GM19372 (cell line): ENCODE measurements around the gene KLK15.
"Not testable (repeated sequence)": the region's sequence is repeated elsewhere in the genome, so short reads cannot be mapped to it uniquely, and the experiment has no call there.

Experiments used
- ATAC-seq: cut with Tn5 transposase; IDR thresholded peaks from one replicate; pipeline ENCODE4 v1.9.1; 2021; ENCODE audit warnings: mild to moderate bottlenecking, low read depth, moderate library complexity; ENCODE audit not compliant: unreplicated experiment

Gene KLK15

DNA sequence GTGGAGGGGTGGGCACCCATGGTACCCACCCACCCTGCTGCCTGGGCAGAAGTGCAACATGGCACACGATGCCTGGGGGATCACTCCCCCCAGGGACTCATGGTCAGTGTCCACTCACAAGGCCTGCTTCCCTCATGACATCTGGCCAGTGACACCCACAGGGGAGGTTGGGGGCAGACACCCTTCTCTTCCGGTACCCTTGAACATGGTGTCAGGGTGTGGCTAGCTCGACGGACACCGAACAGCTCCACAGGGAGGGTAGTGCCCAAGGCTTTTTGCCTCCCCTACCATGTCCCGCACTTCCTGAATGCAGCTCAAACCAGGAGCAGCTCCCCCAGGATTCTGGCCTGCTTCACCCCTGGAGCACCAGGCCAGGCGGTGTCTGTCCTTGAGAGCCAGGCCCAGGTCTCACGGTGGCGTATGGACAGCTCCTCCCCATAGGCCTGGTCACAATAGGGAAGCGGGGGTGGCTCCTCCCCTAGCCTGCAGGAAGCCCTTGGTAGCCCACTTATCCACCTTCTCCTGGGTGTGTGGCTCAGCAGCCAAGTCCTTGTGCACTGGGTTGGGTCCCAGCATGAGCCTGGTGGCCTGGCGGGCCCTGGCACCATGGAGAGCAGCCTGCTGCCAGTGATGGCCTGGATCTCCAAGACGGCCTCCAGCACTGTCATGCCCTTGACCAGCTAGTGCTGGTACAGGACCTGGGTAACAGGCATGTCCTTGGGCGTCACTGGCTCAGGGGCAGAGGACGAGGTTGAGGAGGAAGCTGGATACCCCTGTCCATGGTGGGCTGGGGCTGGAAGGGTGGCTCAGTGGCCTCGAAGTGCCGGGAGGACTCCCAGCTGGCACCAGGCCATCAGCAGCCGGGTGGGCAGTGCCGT, 35.4 kb downstream of the KLK15 start:
- no peak for ATAC-seq

DNA sequence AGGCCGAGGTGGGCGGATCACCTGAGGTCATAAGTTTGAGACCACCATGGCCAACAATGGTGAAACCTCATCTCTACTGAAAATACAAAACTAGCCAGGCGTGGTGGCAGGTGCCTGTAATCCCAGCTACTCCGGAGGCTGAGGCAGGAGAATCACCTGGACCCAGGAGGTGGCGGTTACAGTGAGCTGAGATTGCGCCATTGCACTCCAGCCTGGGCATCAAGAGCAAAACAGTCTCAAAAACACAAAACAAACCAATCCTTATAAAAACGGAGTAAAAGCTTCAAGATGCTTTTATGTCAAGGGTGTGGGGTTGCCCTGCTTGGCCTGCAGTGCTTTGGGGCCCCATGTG, 36.0 kb downstream of the KLK15 start:
- ATAC-seq = no peak

DNA sequence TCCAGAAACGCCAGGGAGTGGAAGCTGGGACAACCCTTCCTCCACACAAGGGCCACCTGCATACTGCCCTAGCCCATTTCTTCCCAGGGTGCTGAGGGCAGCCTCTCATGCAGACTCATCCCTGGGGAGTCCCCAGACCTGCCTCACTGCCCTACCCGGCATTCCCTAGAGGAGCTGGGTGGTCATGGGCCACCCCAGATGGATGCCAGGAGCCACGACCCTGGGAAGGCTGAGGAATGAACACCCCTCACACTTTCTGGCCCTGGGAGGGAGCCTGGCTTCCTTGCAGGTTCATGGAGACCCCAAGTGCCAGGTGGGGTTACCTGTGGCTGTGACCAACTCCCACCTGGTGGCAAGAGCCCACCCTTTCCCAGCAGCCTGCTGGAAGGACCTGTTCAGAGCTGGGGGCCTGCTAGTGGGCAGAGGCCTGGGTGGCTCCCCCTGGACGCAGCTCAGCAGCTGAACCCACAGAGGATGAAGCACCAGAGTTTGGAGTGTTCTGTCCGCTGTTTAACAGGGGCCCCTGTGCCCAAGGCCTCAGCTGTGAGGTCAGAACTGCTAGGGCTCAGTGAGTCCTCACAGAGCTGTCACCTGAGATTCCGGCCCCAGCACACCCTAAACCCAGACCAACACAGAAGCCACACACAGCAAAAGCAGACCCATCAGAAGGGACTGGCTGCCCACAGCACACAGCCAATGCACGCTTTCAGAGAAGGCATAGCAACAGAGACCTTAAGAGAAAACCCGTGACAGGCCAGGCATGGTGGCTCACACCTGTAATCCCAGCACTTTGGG, 36.5 kb downstream of the KLK15 start:
- ATAC-seq = no peak

DNA sequence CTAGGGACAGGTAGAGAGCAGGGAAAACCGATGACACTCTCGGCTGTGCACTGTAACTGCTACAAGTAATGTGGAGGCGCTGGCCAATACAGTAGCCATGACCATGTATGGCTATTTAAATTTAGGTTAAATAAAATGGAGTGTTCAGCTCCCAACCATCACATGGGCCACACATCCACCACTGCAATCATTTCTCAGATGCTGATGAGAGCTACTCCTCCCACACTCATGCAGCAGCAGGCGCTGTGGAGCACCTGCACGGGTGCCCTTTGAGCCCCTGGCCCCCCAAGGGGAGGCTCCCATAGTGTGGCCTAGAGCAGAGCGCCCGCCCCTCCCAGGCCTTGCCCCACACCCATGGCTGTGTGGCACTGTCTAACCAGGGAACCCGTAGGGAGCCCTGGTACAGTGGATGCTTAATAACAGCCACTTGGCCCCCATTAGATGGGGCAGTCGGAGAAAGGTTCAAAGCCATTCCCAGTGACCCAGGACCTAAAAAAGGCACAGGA, 37.2 kb downstream of the KLK15 start:
- no peak for ATAC-seq

DNA sequence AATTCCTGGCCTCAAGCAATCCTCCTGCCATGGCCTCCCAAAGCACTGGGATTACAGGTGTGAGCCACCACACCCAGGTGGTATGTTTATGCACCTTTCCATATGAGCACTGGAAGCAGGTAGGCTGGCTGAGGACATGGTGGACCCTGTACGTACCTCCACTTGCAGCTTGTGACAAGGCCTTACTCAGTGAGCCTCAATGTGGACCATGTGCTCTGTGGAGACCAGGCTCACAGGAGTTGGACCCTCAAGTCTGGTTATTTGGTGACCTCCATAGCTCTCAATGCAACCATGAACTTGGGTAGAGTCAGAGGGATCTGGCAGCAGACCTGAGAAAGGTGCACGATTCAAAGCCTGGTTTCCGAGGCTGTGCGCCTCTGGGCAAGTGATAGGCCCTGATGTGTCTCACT, 37.7 kb downstream of the KLK15 start:
- no peak for ATAC-seq

DNA sequence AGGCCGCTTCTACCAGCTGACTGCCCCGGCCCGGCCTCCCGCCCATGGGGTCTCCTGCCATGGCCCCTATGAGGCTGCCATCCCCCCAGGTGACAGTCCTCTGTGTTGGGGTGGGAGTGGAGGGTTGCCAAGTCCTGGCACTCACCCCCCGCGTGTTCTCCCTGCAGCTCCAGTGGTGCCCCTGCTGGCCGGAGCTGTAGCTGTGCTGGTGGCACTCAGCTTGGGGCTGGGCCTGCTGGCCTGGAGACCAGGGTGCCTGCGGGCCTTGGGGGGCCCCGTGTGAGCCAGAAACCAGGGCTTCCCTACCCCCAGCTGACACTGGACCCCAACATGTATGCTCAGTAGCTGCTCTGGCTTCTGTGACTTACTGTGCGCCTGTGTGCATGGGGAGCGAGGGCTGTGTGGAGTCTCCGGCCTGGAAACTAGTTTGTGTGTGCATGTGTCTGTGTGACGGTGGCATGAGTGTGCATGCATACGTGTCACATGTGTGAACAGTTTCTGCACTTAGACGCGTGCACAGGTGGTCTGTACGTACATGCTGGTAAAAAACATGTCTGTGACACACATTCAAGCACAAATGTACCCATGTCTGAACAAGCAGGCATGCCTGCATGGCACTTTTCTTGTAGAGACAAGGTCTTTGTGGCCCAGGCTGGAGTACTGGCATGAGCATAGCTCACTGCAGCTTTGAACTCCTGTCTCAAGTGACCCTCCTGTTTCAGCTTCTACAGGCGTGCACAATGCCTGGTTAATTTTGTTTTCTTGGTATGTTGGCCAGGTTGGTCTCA, 38.3 kb downstream of the KLK15 start:
- ATAC-seq = no peak

DNA sequence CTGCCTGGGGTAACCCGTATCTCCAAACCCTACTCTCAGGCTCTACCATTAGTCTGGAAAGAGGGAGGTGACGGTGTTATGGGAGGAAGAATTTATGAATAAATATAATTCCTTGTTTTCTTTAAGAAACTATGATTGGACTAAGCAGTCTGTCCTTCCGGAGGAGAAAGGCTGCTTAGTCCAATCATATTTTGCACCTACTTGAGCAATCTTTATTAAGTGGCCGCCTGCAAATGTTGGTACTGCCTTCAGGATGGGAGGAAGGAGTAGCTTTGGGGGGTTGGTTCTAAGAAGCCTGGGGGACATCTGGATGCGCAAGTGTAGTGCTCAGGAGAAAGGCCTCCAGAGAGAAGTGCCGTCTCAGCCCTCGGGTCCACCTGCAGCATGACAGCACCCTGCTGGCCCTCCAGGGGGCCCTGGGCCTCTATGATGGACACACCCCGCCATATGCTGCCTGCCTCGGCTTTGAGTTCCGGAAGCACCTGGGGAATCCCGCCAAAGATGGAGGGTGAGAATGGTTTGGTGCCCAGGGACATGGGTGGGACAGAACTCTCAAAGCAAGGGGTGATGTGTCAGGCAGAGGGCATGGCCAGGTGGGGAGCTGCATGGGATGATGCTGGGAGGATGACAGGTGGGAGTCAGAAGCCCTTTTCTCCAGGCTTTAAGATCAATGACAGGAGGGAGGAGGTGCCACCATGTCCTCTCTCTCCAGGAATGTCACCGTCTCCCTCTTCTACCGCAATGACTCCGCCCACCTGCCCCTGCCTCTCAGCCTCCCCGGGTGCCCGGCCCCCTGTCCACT, 39.1 kb downstream of the KLK15 start:
- ATAC-seq = no peak

DNA sequence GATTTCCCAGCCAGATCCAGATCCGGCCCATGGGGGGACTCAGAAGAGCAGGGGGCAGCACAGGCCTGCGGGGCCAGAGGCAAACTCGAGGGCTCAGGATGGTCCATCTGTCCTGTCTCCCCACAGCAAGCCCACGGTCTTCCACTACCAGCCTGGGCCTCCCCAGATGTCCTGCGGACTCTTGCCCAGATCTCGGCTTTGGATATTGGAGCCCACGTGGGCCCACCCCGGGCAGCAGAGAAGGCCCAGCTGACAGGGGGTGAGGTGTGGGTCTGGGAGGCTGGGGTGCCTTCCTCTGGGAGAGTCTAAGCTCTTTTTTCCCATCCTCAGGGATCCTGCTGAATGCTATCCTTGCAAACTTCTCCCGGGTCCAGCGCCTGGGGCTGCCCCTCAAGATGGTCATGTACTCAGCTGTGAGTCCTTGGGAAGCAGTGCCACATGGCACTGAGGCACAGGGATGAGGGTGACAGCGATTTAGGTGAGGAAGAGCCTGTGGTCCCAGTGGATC, 39.8 kb downstream of the KLK15 start:
- ATAC-seq = no peak

DNA sequence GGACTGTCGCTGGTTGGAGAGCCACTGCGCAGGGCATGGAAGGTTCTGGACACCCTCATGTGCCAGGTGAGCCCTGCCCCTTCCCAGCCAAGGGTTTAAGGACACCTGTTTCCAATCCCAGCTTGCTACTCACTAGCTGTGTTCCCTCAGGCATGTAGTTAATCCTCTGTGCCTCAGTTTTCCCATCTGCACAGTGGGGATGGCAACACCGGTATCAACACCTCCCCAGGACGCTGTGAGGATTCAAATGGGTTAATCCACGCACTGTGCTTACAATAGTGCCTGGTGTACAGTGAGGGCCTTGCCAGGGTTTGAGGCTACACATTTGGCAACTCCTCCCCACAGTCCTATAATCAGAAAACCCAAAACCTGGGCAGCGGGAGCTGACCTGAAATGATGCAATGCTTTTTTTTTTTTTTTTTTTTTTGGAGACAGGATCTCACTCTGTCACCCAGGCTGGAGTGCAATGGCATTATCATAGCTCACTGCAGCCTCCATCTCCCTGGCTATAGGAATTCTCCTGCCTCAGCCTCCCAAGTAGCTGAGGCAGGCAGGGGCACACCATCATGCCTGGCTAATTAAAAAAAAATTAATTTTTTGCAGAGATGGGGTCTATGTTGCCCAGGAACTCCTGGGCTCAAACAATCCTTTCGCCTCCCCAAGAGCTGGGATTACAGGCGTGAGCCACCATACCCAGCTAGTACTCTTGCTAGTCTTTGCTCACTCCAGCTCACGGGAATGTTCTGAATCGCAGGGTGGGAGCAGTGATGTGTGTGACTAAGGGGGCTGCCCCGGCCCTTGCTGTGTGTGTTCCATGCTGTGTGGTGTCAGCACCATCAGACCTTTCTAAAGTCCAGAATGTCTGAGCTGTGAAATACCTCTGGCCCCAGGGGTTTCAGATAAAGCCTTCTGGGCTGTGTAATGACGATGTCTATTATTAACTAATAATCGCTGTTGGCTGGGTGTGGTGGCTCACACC, 40.8 kb downstream of the KLK15 start:
- no peak for ATAC-seq

DNA sequence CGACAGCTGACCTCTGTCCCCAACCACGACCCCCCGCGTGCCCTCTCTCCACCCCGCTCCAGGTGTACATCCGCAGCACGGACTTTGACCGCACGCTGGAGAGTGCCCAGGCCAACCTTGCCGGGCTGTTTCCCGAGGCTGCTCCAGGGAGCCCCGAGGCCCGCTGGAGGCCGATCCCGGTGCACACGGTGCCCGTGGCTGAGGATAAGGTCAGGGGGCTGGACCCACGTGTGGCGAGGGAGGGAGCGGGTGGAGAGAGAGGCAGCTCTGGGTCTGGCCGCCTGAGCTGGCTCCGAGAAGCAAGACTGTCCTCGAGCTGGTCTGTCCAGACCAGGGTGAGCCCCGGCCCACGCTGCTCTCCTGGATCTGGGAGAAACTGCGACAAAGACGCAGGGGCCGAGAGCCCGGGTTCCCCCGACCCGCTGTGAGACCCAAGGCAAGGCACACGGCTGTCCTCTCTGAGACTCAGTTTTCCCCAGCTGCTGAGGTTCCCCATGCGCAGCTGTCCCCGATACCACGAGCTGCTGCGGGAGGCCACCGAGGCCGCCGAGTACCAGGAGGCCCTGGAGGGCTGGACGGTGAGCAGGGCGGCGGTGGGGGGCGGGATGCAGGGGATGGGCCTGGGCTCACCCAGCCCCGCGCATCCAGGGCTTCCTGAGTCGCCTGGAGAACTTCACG, 41.6 kb downstream of the KLK15 start:
- no peak for ATAC-seq

DNA sequence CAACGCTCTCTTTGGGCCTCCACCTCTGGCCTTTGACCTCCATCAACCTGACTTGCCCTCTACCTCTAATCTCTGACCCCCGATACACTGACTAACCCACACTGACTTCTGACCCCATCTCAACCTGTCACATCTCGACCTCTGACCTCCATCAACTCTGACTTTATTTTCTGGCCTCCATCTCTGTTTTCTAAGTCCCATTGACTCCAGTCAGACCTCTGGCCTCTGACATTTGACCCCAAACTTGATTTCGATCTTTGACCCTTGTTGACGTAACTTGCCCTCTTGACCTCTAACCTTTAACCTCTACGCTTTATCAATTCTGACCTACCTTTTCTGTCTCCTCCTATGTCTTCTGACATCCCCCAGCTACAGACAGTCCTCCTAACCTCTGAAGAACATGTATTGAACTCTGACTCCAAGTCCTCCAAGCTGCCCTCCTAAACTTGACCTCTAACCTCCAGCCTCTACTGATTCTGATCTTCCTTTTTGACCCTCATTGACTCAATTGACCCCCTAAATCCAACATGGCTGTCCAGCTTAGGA, 42.4 kb downstream of the KLK15 start:
- no peak for ATAC-seq

DNA sequence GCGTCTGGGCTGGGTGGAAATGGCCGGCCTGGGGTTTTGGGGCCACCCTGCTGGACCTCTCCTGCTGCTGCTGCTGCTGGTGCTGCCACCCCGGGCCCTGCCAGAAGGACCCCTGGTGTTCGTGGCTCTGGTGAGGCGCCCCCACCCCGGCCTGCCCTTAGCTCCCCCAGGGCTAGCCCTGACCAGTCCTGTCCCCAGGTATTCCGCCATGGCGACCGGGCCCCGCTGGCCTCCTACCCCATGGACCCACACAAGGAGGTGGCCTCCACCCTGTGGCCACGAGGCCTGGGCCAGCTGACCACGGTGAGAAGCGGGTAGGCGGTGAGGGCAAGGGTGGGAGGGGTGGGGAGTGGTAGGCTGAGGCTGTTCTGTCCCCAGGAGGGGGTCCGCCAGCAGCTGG, 43.0 kb downstream of the KLK15 start, which contains the start of gene ACP4:
ACP4 (plus strand) TSS at position 20 of the 400 bp plus-strand sequence; CDS start at position 20, 0 bp downstream.
- ATAC-seq = no peak

DNA sequence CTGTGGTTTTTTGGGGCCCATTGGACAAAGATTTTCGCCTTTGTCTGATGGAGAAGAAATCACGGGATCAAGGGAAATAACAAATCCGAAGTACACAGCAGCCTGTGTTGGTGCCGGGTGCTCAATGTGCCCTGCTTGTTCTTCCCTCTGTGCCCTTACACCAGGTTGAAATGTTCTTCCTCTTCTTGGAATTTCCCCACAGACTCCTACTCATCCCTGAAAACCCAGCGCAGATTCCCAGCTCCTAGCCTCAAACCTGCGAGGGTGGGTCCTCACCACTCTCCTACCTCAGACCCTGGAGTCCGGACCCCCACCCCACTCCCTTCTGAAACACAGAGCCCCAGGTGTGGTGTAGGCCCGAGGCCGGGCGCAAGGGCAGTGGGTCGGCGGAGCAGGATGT, 48.0 kb downstream of the KLK15 start:
- ATAC-seq = no peak

DNA sequence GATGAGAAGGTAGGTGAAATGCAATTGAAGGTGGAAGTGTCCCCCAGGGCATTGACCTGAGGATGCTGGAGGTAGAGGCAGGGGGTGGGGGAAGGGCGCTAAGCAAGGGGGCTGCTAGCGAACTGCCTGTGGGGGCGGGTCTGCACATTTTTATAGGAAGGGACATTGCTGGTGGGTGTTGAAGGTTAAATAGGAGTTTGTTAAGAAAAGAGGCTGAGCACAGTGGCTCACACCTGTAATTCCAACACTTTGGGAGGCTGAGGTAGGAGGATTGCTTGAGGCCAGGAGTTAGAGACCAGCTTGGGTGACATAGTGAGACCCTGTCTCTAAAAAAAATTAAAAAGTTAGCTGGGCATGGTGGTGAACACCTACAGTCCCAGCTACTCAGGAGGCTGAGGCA, 48.7 kb downstream of the KLK15 start:
- no peak for ATAC-seq

DNA sequence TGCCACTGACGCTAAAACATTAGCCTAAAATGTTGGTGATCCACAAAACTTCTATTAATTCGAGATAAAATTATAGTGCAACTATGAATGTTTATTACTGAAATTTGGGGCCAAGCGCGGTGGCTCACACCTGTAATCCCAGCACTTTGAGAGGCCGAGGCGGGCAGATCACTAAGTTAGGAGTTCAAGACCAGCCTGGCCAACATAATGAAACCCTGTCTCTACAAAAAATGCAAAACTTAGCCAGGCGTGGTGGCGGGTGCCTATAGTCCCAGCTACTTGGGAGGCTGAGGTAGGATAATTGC, 49.6 kb downstream of the KLK15 start:
- ATAC-seq = not testable (repeated sequence)

DNA sequence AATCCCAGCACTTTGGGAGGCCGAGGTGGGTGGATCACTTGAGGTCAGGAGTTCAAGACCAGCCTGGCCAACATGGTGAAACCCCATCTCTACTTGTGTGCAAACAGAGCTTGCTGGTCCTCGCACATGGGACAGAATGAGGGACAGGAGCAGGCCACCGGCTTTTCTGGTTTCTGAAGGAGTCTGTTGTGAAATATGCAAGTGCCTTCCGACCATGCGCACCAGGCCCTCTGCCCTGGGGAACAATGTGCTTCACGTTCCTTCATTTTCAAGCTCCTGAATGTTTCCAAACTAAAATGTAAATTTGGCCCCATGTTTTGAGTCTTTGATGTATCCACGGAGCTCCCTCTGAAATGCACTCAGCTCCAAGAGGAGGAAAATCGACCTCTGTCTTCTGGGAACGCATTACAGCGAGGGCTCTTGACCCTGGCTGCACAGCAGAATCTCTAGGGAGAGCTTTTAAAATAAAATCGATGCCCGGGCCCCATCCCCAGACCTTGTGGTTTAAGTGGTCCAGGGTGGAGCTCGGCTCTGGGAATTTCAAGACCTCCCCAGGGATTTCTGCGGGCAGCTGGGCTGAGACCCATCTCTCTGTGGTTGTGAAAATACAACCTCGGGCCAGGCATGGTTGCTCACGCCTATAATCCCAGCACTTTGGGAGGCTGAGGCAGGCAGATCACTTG, 52.5 kb downstream of the KLK15 start:
- ATAC-seq = no peak
